PC-3 (cell line): Measurements from ENCODE around the gene MAP6. TPM values are rescaled to one million over a fixed set of nuclear protein-coding genes. Genes with fewer than 3 reads are reported as not detected.

ENCODE experiments used
- ATAC-seq: fragments of 200-7000 bp; cut with Tn5 transposase; 2 replicates; pipeline ENCODE4 v1.9.1; 2020; ENCODE audit warnings: mild to moderate bottlenecking, moderate library complexity
- BruUV-seq: library from RNA; stranded (reverse); fragments of 400-500 nt; replicated peaks from 2 replicates; lab custom pipeline; 2021; lab: Mats Ljungman, UMichigan
- CTCF ChIA-PET: fragments of 300-600 bp; sonication (Branson Sonifier 250); formaldehyde crosslinking; loops from one replicate; lab custom pipeline; 2022; ENCODE audit warnings: antibody characterized with exemption; lab: Charles Lee
- POLR2A ChIA-PET: fragments of 300-600 bp; sonication (Branson Sonifier 250); formaldehyde crosslinking; loops from one replicate; lab custom pipeline; 2022; ENCODE audit warnings: antibody characterized with exemption; ENCODE audit not compliant: unreplicated experiment; lab: Charles Lee
- DNase-seq: peaks from one replicate; pipeline ENCODE4 v3.0.0-alpha.2; 2015
- H2AFZ ChIP-seq: fragments of 300-600 bp; sonication (generic); 2 replicates; pipeline ENCODE4 v1.6.0; 2016; ENCODE audit warnings: antibody characterized with exemption, low read length
- H3F3A ChIP-seq: fragments of 300-600 bp; sonication (generic); one replicate; pipeline ENCODE4 v1.6.0; 2017; ENCODE audit warnings: antibody characterized with exemption, low read length, control low read depth, mild to moderate bottlenecking; ENCODE audit not compliant: unreplicated experiment
- H3K27ac ChIP-seq: fragments of 300-600 bp; sonication (generic); 2 replicates; pipeline ENCODE4 v1.5.1; 2016; ENCODE audit warnings: mild to moderate bottlenecking, low read length
- H3K27me3 ChIP-seq: fragments of 300-600 bp; sonication (generic); 2 replicates; pipeline ENCODE4 v1.6.1; 2016; ENCODE audit warnings: low read length, mixed read lengths
- H3K36me3 ChIP-seq: fragments of 300-600 bp; sonication (generic); 2 replicates; pipeline ENCODE4 v1.6.1; 2016; ENCODE audit warnings: low read depth, mixed run types, low read length, mixed read lengths
- H3K4me1 ChIP-seq: fragments of 300-600 bp; sonication (generic); 2 replicates; pipeline ENCODE4 v1.5.1; 2016; ENCODE audit warnings: low read length; ENCODE audit not compliant: insufficient read depth
- H3K4me2 ChIP-seq: fragments of 300-600 bp; sonication (generic); 2 replicates; pipeline ENCODE4 v1.6.0; 2016; ENCODE audit warnings: low read length
- H3K4me3 ChIP-seq: fragments of 300-600 bp; sonication (generic); 2 replicates; pipeline ENCODE4 v1.5.1; 2016; ENCODE audit warnings: mild to moderate bottlenecking, low read length, mixed read lengths
- H3K79me2 ChIP-seq: fragments of 300-600 bp; sonication (generic); 2 replicates; pipeline ENCODE4 v1.6.1; 2017; ENCODE audit warnings: low read length, mixed read lengths
- H3K9ac ChIP-seq: fragments of 300-600 bp; sonication (generic); 2 replicates; pipeline ENCODE4 v1.6.0; 2016; ENCODE audit warnings: mild to moderate bottlenecking, low read length
- H3K9me2 ChIP-seq: fragments of 300-600 bp; sonication (generic); replicated peaks from 2 replicates; pipeline ENCODE4 v1.6.1; 2016; ENCODE audit warnings: mixed run types, low read length, mixed read lengths
- H3K9me3 ChIP-seq: fragments of 300-600 bp; sonication (generic); 2 replicates; pipeline ENCODE4 v1.6.1; 2016; ENCODE audit warnings: low read length, mixed read lengths
- H4K20me1 ChIP-seq: fragments of 300-600 bp; sonication (generic); 2 replicates; pipeline ENCODE4 v1.6.1; 2016; ENCODE audit warnings: low read length, mixed read lengths
- EZH2 ChIP-seq: fragments of 300-600 bp; sonication (generic); IDR thresholded peaks from one replicate; pipeline ENCODE4 v1.6.1; 2017; ENCODE audit warnings: antibody characterized with exemption, mild to moderate bottlenecking, low read length; ENCODE audit not compliant: unreplicated experiment
- EZH2phosphoT487 ChIP-seq: fragments of 300-600 bp; sonication (generic); IDR thresholded peaks from 2 replicates; pipeline ENCODE4 v1.6.1; 2018; ENCODE audit warnings: mild to moderate bottlenecking, antibody characterized with exemption, low read length, borderline replicate concordance
- intact Hi-C: fragments of 100-400 bp; cut with micrococcal nuclease; formaldehyde crosslinking; loops from 2 replicates; pipeline ENCODE4 v1.9.0; 2023
- total RNA-seq: library from RNA; depleted of rRNA; stranded (reverse); fragments of >200 nt; gene quantifications from 2 replicates; pipeline ENCODE4 v1.2.3, GENCODE V29; 2014
- TF ChIP-seq, protein P1 (sequence below): fragments of 300-600 bp; sonication (generic); conservative IDR thresholded peaks from 2 replicates; pipeline ENCODE4 v1.5.1; 2017; ENCODE audit warnings: antibody characterized with exemption, low read depth, mild to moderate bottlenecking, low read length

The MAP6 gene
- total RNA-seq, 1 experiment from 2014 or later, result 0.47 TPM

DNA sequence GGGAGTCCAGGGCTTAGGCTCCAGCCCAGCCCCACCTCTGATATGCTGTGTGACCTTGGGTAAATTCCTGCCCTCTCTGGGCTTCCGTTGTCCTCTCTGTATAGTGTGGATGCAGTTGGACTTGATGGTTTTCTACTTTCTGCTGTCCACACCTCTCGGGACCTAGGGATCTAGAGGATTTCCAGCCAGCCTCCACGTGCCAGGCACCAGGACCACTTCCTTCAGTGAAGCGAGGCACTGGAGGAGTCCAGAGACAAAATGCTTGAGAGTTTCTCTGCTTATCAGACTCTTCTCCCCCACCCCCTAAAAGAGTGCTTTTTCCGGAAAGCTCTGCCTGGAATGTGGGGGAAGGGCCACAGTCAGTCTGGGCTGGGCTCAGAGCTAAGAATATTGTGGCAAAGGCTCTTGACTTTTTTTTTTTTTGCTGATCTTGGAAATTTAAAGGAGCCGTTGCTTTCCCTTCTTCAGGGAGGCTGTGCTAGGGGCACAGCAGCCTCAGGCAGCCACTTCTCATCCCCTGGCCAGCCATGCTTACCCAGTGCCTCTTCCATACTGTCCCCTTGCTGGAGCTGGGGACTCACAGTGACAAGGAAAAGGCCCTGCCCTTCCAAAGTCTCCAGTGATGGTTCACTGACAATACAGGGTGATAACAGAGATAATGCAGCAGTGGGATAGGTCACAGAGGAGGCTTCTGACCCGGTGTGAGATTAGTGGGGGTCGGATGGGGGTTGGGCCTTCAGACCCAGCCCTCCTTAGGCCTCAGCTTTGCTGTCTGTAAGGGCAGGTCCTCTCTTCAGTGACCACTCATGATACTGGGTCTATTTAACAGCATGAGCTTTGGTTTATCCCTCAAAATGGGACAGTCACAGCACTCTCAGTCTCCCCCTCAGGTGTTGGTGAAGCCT lies 109.6 kb downstream of the MAP6 start:
- no peaks in the 10 kb centered on the region for H4K20me1 ChIP-seq
- no peaks in the 10 kb centered on the region for H3F3A ChIP-seq
- H3K4me1 ChIP-seq, result peaks cover 15% of the 10 kb centered on the region
- intact Hi-C loops, result no loop called here
- H3K4me2 ChIP-seq, result no peak overlapping the region
- H3K4me3 ChIP-seq, result no peak overlapping the region
- no TSS peak for BruUV-seq
- no peaks in the 10 kb centered on the region for H3K9me3 ChIP-seq
- DNase-seq (no peak), ATAC-seq (no peak)
- H3K9ac ChIP-seq, result no peak overlapping the region
- no peak overlapping the region for H3K27ac ChIP-seq
- ChIA-PET CTCF (no interaction called here), POLR2A (no interaction called here)
- H3K27me3 ChIP-seq, result no peaks in the 10 kb centered on the region
- no peak for TF ChIP-seq EZH2
- no peak overlapping the region for H2AFZ ChIP-seq
- H3K9me2 ChIP-seq, result no peaks in the 10 kb centered on the region
- peaks cover 19% of the 10 kb centered on the region for H3K79me2 ChIP-seq
- no peaks in the 10 kb centered on the region for H3K36me3 ChIP-seq

DNA sequence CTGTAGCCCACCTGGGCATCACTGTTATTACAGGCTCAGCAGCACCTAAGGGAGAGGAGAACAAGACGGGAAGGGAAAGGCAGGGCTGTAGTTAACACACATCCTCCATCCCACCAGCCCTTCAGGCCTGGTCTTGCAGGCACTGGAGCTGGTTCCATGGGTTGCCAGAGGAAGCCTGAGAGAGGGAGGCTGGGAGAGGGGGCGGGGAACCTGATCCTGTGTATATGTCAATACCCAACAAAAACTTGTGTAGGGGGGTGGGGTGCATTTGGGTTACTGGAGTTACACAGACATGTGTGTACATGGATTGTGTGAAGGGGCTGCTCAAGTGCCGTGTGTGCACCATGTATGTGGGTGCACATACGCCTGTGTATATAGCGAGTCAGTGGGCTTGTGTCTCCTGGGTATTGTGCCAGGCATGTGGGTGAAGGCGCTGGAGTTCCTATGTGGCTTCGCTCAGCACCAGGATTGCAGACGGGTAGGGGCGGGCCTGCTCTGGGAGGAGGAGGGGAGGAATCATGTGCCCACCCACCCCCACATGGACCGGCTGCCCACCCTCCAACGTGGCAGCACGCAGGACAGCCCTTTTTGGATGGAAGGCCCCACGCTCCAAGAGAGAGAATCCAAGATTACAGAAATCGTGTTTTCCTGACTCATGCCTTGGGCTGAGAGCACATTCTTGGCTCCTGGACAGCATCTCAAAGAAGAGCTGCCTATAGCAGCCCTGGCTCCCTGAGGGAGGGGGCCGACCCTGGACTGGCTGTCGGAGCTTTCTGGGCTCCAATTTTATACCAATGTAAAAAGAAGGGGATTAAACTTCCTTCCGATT lies 111.0 kb downstream of the MAP6 start:
- BruUV-seq, result no TSS peak
- H3K4me1 ChIP-seq, result peaks cover 3% of the 10 kb centered on the region
- no peak overlapping the region for H2AFZ ChIP-seq
- no peak overlapping the region for H3K4me3 ChIP-seq
- H3K27ac ChIP-seq, result no peak overlapping the region
- H3K27me3 ChIP-seq, result no peaks in the 10 kb centered on the region
- CTCF ChIA-PET, result no interaction called here
- no peak overlapping the region for H3K9ac ChIP-seq
- POLR2A ChIA-PET, result no interaction called here
- ATAC-seq (no peak), DNase-seq (no peak)
- no peaks in the 10 kb centered on the region for H4K20me1 ChIP-seq
- H3K4me2 ChIP-seq, result no peak overlapping the region
- H3K9me3 ChIP-seq, result no peaks in the 10 kb centered on the region
- TF ChIP-seq EZH2phosphoT487 (no peak), EZH2 (no peak)
- TF ChIP-seq, protein P1, sequence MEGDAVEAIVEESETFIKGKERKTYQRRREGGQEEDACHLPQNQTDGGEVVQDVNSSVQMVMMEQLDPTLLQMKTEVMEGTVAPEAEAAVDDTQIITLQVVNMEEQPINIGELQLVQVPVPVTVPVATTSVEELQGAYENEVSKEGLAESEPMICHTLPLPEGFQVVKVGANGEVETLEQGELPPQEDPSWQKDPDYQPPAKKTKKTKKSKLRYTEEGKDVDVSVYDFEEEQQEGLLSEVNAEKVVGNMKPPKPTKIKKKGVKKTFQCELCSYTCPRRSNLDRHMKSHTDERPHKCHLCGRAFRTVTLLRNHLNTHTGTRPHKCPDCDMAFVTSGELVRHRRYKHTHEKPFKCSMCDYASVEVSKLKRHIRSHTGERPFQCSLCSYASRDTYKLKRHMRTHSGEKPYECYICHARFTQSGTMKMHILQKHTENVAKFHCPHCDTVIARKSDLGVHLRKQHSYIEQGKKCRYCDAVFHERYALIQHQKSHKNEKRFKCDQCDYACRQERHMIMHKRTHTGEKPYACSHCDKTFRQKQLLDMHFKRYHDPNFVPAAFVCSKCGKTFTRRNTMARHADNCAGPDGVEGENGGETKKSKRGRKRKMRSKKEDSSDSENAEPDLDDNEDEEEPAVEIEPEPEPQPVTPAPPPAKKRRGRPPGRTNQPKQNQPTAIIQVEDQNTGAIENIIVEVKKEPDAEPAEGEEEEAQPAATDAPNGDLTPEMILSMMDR, result no peak
- intact Hi-C loops, result no loop called here
- no peaks in the 10 kb centered on the region for H3F3A ChIP-seq
- H3K79me2 ChIP-seq, result peaks cover 6% of the 10 kb centered on the region
- H3K36me3 ChIP-seq, result no peaks in the 10 kb centered on the region
- H3K9me2 ChIP-seq, result no peaks in the 10 kb centered on the region

DNA sequence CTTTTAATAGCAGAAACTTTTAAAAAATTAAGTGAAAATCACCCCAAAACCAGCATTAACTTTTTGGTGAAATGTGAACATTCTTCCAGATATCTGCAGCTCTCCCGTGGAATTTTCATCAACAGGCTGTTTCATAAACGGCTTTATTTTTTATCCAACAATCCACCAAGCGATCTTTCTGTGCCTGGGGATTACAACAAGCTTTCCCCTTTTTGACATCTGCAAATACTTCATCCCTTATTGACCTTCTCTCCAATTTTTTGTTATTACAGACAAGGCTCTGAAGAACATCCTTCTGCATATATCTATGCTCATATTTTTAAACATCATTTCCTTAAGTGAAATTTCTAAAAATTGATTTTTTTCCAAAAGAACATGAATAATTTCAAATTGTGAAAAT lies 112.6 kb downstream of the MAP6 start:
- Histone ChIP-seq H3K27ac (no peak overlapping the region), H3F3A (no peaks in the 10 kb centered on the region), H3K4me3 (no peak overlapping the region), H3K4me1 (no peaks in the 10 kb centered on the region), H3K36me3 (no peaks in the 10 kb centered on the region), H3K27me3 (no peaks in the 10 kb centered on the region), H3K9me2 (no peaks in the 10 kb centered on the region), H3K4me2 (no peak overlapping the region), H3K9me3 (no peaks in the 10 kb centered on the region), H3K9ac (no peak overlapping the region), H4K20me1 (no peaks in the 10 kb centered on the region), H3K79me2 (no peaks in the 10 kb centered on the region), H2AFZ (no peak overlapping the region)
- TF ChIP-seq EZH2phosphoT487 (no peak), EZH2 (no peak)
- TF ChIP-seq, protein P1, result no peak
- DNase-seq (no peak), ATAC-seq (no peak)
- ChIA-PET CTCF (no interaction called here), POLR2A (no interaction called here)
- no TSS peak for BruUV-seq
- intact Hi-C loops, result no loop called here
